Measurements from ENCODE around the gene TOR1A. TPM values are rescaled to one million over a fixed set of nuclear protein-coding genes. Genes with fewer than 3 reads are reported as not detected.

Gene TOR1A
- total and polyA plus RNA-seq, 2 donors (not counting 1 experiment from before 2014, with no cell fraction given) = 31.5 to 80.2 TPM

DNA sequence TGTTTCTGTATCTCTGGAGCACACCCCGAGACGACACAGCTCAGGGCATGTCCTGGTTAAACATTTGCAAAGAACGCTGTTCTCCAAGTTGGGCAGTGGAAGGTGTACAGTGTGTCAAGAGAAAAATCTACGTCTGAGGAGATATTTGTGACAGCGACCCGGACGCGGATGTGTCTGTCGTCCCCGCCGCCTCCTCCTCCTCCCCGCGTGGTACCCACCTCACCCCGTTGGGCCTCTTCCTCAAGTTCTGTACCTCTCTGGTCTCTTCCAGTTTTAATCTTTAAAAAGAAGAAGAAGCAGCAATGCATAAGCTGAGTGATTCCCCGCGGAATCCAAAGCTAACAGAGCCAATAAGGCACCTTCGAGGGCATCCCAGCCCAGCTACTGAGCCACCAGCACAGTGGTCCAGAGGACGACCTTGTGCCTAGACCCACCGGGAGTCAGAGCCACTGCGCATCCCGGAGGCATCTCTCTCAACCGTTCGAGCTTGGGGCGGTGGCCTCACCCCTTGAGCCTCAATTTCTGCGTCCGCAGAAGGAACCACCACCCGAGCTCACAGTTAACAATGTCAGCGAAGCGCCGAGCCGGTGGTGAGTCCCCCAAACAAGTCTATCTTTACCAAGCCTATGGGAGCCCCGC is 10.7 kb upstream of the TOR1A start:
- Histone ChIP-seq H3K9me3 (ENCODE audit: control insufficient read depth, insufficient read depth, low read depth, low read length) (no peaks in the 10 kb centered on the region), H3K27me3 (ENCODE audit: control insufficient read depth, insufficient read depth, low read length) (no peaks in the 10 kb centered on the region), H4K20me1 (ENCODE audit: control insufficient read depth, extremely low read depth, insufficient read depth, low read length) (no peaks in the 10 kb centered on the region), H3K4me1 (ENCODE audit: control insufficient read depth, extremely low read depth, insufficient read depth, low read length) (peaks cover 14% of the 10 kb centered on the region), H3K36me3 (ENCODE audit: control insufficient read depth, insufficient read depth, low read length) (peaks cover 3% of the 10 kb centered on the region), H3K27ac (ENCODE audit: insufficient read depth, low read length) (peak overlapping the region; percentile 72), H3K4me3 (replicated peaks in 1 of 4; ENCODE audit: control extremely low read depth in 1 of 4, insufficient read depth in 1 of 4, low read depth in 3 of 4, low read length in 4 of 4) (peak overlapping the region; percentile 64 to 98 (median 87)), H3K4me2 (ENCODE audit: extremely low read depth, insufficient read depth, low read length) (peak overlapping the region; percentile 74), H3K9ac (ENCODE audit: insufficient read depth, low read length) (peak overlapping the region; percentile 78), H3K79me2 (ENCODE audit: control insufficient read depth, insufficient read depth, low read length) (peaks cover 15% of the 10 kb centered on the region), H2AFZ (ENCODE audit: low read length) (peak overlapping the region; percentile 95)
- DNase-seq (ENCODE audit: low read depth in 2 of 2) = no peak
- no peak for TF ChIP-seq EZH2 (IDR thresholded peaks at IDR 0.05; ENCODE audit: low read length, missing control alignments)
- TF ChIP-seq, protein P1, sequence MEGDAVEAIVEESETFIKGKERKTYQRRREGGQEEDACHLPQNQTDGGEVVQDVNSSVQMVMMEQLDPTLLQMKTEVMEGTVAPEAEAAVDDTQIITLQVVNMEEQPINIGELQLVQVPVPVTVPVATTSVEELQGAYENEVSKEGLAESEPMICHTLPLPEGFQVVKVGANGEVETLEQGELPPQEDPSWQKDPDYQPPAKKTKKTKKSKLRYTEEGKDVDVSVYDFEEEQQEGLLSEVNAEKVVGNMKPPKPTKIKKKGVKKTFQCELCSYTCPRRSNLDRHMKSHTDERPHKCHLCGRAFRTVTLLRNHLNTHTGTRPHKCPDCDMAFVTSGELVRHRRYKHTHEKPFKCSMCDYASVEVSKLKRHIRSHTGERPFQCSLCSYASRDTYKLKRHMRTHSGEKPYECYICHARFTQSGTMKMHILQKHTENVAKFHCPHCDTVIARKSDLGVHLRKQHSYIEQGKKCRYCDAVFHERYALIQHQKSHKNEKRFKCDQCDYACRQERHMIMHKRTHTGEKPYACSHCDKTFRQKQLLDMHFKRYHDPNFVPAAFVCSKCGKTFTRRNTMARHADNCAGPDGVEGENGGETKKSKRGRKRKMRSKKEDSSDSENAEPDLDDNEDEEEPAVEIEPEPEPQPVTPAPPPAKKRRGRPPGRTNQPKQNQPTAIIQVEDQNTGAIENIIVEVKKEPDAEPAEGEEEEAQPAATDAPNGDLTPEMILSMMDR (conservative IDR thresholded peaks at IDR 0.05 in 1 of 2, IDR thresholded peaks at IDR 0.05 in 1 of 2; ENCODE audit: low read depth in 1 of 2, low read length in 2 of 2) = no peak

DNA sequence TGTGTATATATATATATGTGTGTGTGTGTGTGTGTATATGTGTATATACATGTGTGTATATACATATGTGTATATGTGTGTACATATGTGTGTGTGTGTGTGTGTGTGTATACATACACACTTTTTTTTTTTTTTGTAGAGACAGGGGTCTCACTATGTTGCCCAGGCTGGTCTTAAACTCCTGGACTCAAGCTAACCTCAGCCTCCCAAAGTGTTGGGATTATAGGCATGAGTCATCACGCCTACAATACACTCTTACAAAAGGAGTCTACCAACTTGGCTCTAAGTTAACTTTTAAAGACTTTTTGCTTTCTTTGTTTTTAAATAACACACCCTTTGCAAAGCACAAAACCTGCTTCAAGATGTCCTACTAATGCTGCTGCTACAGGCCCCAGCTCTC is 9.0 kb upstream of the TOR1A start:
- peaks cover 12% of the 10 kb centered on the region for H3K36me3 ChIP-seq (ENCODE audit: control insufficient read depth, insufficient read depth, low read length)
- TF ChIP-seq, protein P1 (conservative IDR thresholded peaks at IDR 0.05 in 1 of 2, IDR thresholded peaks at IDR 0.05 in 1 of 2; ENCODE audit: low read depth in 1 of 2, low read length in 2 of 2) = no peak
- TF ChIP-seq EZH2 (IDR thresholded peaks at IDR 0.05; ENCODE audit: low read length, missing control alignments) = no peak
- peaks cover 13% of the 10 kb centered on the region for H3K79me2 ChIP-seq (ENCODE audit: control insufficient read depth, insufficient read depth, low read length)
- peaks cover 6% of the 10 kb centered on the region for H3K4me1 ChIP-seq (ENCODE audit: control insufficient read depth, extremely low read depth, insufficient read depth, low read length)
- H3K27me3 ChIP-seq (ENCODE audit: control insufficient read depth, insufficient read depth, low read length) = no peaks in the 10 kb centered on the region
- H2AFZ ChIP-seq (ENCODE audit: low read length) = no peak overlapping the region
- H3K9me3 ChIP-seq (ENCODE audit: control insufficient read depth, insufficient read depth, low read depth, low read length) = no peaks in the 10 kb centered on the region
- no peak overlapping the region for H3K27ac ChIP-seq (ENCODE audit: insufficient read depth, low read length)
- H4K20me1 ChIP-seq (ENCODE audit: control insufficient read depth, extremely low read depth, insufficient read depth, low read length) = no peaks in the 10 kb centered on the region
- no peak overlapping the region for H3K9ac ChIP-seq (ENCODE audit: insufficient read depth, low read length)
- no peak overlapping the region for H3K4me3 ChIP-seq (replicated peaks in 1 of 4; ENCODE audit: control extremely low read depth in 1 of 4, insufficient read depth in 1 of 4, low read depth in 3 of 4, low read length in 4 of 4)
- no peak for DNase-seq (ENCODE audit: low read depth in 2 of 2)
- no peak overlapping the region for H3K4me2 ChIP-seq (ENCODE audit: extremely low read depth, insufficient read depth, low read length)

DNA sequence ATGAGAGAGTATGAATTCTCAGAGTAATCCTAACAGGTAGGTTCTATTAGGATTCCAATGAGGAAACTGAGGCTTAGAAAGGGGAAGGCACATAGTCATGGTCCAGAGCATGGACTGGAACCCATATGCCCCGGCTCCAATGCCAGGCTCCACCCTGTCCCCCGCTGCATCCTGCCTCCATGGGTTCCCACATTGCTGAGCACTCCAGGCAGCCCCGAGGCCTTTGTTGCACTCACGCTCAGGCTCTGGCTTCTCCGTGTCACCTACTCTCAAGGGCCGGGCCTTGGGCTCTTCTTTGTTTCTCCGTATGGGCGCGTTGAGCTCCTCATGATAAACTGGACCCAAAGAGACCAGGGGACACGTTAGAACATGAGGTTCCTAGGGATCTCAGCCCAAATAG is 5.0 kb upstream of the TOR1A start:
- no peak overlapping the region for H3K4me2 ChIP-seq (ENCODE audit: extremely low read depth, insufficient read depth, low read length)
- H3K79me2 ChIP-seq (ENCODE audit: control insufficient read depth, insufficient read depth, low read length) = peaks cover 5% of the 10 kb centered on the region
- H3K36me3 ChIP-seq (ENCODE audit: control insufficient read depth, insufficient read depth, low read length) = peaks cover 13% of the 10 kb centered on the region
- no peak overlapping the region for H3K9ac ChIP-seq (ENCODE audit: insufficient read depth, low read length)
- H3K4me3 ChIP-seq (replicated peaks in 1 of 4; ENCODE audit: control extremely low read depth in 1 of 4, insufficient read depth in 1 of 4, low read depth in 3 of 4, low read length in 4 of 4) = no peak overlapping the region
- no peak for TF ChIP-seq EZH2 (IDR thresholded peaks at IDR 0.05; ENCODE audit: low read length, missing control alignments)
- TF ChIP-seq, protein P1 (conservative IDR thresholded peaks at IDR 0.05 in 1 of 2, IDR thresholded peaks at IDR 0.05 in 1 of 2; ENCODE audit: low read depth in 1 of 2, low read length in 2 of 2) = no peak
- no peak overlapping the region for H2AFZ ChIP-seq (ENCODE audit: low read length)
- H3K27ac ChIP-seq (ENCODE audit: insufficient read depth, low read length) = no peak overlapping the region
- no peaks in the 10 kb centered on the region for H4K20me1 ChIP-seq (ENCODE audit: control insufficient read depth, extremely low read depth, insufficient read depth, low read length)
- no peaks in the 10 kb centered on the region for H3K9me3 ChIP-seq (ENCODE audit: control insufficient read depth, insufficient read depth, low read depth, low read length)
- no peaks in the 10 kb centered on the region for H3K27me3 ChIP-seq (ENCODE audit: control insufficient read depth, insufficient read depth, low read length)
- DNase-seq (ENCODE audit: low read depth in 2 of 2) = no peak
- H3K4me1 ChIP-seq (ENCODE audit: control insufficient read depth, extremely low read depth, insufficient read depth, low read length) = no peaks in the 10 kb centered on the region
